GM18508 (cell line): ENCODE data around the gene ZC3H12A.

Experiments used
- ATAC-seq: cut with Tn5 transposase; IDR thresholded peaks from one replicate; pipeline ENCODE4 v1.9.1; 2021; ENCODE audit warnings: moderate number of reproducible peaks; ENCODE audit not compliant: insufficient read depth, unreplicated experiment

Gene ZC3H12A

GRCh38 chr1:37533317-37534093, 59.1 kb downstream of the ZC3H12A start:
- ATAC-seq: no peak
